K562 (cell line): Measurements from ENCODE around the gene NUP62. TPM values are rescaled to one million over a fixed set of nuclear protein-coding genes. Genes with fewer than 3 reads are reported as not detected.

Source experiments
- ASH1L ChIP-seq: fragments of 450-650 bp; IDR thresholded peaks from 2 replicates; pipeline ENCODE4 v1.6.1; 2018; ENCODE audit warnings: borderline replicate concordance, mild to moderate bottlenecking, low read depth; ENCODE audit not compliant: partially characterized antibody
- CEBPB ChIP-seq: fragments of 450-650 bp; IDR thresholded peaks from 2 replicates; pipeline ENCODE4 v1.6.1; 2016; ENCODE audit warnings: missing genetic modification characterization, missing compliant biosample characterization
- CTCF ChIP-seq, 3 experiments: IDR thresholded peaks in 2 of 3; conservative IDR thresholded peaks in 1 of 3; 2 replicates each; pipeline ENCODE4 v1.5.1; 2011 to 2012; ENCODE audit warnings: low read length in 3 of 3, mild to moderate bottlenecking in 3 of 3, control low read depth in 2 of 3, improper control_type of control experiment in 1 of 3, inconsistent platforms in 1 of 3, low read depth in 1 of 3, mixed read lengths in 1 of 3, moderate library complexity in 1 of 3; ENCODE audit not compliant: insufficient read depth in 2 of 3
- GABPA ChIP-seq: fragments of 200-800 bp; sonication (Bioruptor generic); conservative IDR thresholded peaks from 2 replicates; pipeline ENCODE4 v1.6.1; 2016; ENCODE audit warnings: low read depth, missing genetic modification characterization, missing compliant biosample characterization
- HMG20B ChIP-seq: fragments of 250-450 bp; sonication (Bioruptor Pico); IDR thresholded peaks from 2 replicates; pipeline ENCODE4 v1.5.0; 2021; ENCODE audit warnings: mild to moderate bottlenecking
- HSF4 ChIP-seq: fragments of 250-450 bp; sonication (Bioruptor Pico); IDR thresholded peaks from 2 replicates; pipeline ENCODE4 v2.1.2; 2022; ENCODE audit warnings: mild to moderate bottlenecking, moderate library complexity, borderline replicate concordance
- ILF3 ChIP-seq: fragments of 450-650 bp; IDR thresholded peaks from 2 replicates; pipeline ENCODE4 v1.6.1; 2018; ENCODE audit warnings: antibody characterized with exemption, mild to moderate bottlenecking, moderate library complexity, borderline replicate concordance
- ILK ChIP-seq: fragments of 450-650 bp; IDR thresholded peaks from 2 replicates; pipeline ENCODE4 v1.6.1; 2016; ENCODE audit warnings: missing genetic modification characterization, low read depth, mild to moderate bottlenecking, missing compliant biosample characterization, moderate library complexity, borderline replicate concordance
- IRF2 ChIP-seq: sonication (generic); formaldehyde crosslinking; IDR thresholded peaks from 2 replicates; pipeline ENCODE4 v1.8.1; 2022; ENCODE audit warnings: mild to moderate bottlenecking, missing genetic modification reagents
- JUNB ChIP-seq: fragments of 450-650 bp; formaldehyde crosslinking; conservative IDR thresholded peaks from 2 replicates; pipeline ENCODE4 v1.4.0; 2020; ENCODE audit warnings: mild to moderate bottlenecking
- KDM5B ChIP-seq: fragments of 200-600 bp; sonication (generic); IDR thresholded peaks from 2 replicates; pipeline ENCODE4 v1.6.1; 2012; ENCODE audit warnings: low read depth, mild to moderate bottlenecking, moderate library complexity, low read length, control low read depth, inconsistent platforms; ENCODE audit not compliant: insufficient replicate concordance
- NR0B1 ChIP-seq: fragments of 450-650 bp; IDR thresholded peaks from one replicate; pipeline ENCODE4 v1.6.1; 2018; ENCODE audit warnings: mild to moderate bottlenecking, moderate library complexity; ENCODE audit not compliant: partially characterized antibody
- STAT6 ChIP-seq: sonication (generic); formaldehyde crosslinking; IDR thresholded peaks from 2 replicates; pipeline ENCODE4 v1.8.1; 2023; ENCODE audit warnings: mild to moderate bottlenecking, missing genetic modification reagents
- TEAD4 ChIP-seq, 2 experiments: sonication (generic) in 1 of 2; formaldehyde crosslinking in 1 of 2; IDR thresholded peaks; 2 replicates each; pipeline versions ENCODE4 v1.6.1 to v1.8.0; 2012 to 2022; ENCODE audit warnings: borderline replicate concordance in 1 of 2, inconsistent platforms in 1 of 2, low read length in 1 of 2, mild to moderate bottlenecking in 1 of 2, missing genetic modification reagents in 1 of 2
- THRB ChIP-seq: fragments of 450-650 bp; formaldehyde crosslinking; conservative IDR thresholded peaks from 2 replicates; pipeline ENCODE4 v1.4.0; 2022; ENCODE audit warnings: mild to moderate bottlenecking, missing genetic modification characterization
- USF2 ChIP-seq: sonication (generic); formaldehyde crosslinking; IDR thresholded peaks from 2 replicates; pipeline ENCODE4 v1.5.0; 2020; ENCODE audit warnings: missing genetic modification reagents
- ZEB2 ChIP-seq: fragments of 450-650 bp; IDR thresholded peaks from 2 replicates; pipeline ENCODE4 v1.6.1; 2016
- ZNF707 ChIP-seq: fragments of 250-450 bp; sonication (Bioruptor Pico); conservative IDR thresholded peaks from 2 replicates; pipeline ENCODE4 v1.8.0; 2022; ENCODE audit warnings: inconsistent platforms, mild to moderate bottlenecking, moderate library complexity
- ZNF778 ChIP-seq: fragments of 450-650 bp; formaldehyde crosslinking; IDR thresholded peaks from 2 replicates; pipeline ENCODE4 v1.4.0; 2020; ENCODE audit warnings: mild to moderate bottlenecking, moderate library complexity
- polyA plus RNA-seq, 8 experiments: library from polyadenylated mRNA; depleted of rRNA in 4 of 8; stranded (reverse) in 5 of 8; unstranded in 3 of 8; fragments of >200 nt; fragmentation: Nextera tagmentation in 2 of 8; fragmentation: Illumina TruSeq in 1 of 8; extraction: Ambion mirVana in 2 of 8; extraction: Trizol in 1 of 8; gene quantifications; 2 replicates each; pipeline versions ENCODE4 v1.2.1 to v1.2.3, GENCODE V29; 2011 to 2014; ENCODE audit warnings: inconsistent platforms in 1 of 8, missing spikeins in 1 of 8
- total RNA-seq, 7 experiments: library from RNA; depleted of rRNA in 6 of 7; stranded (reverse); fragments of >200 nt in 6 of 7; fragmentation: Illumina TruSeq in 2 of 7; extraction: Trizol in 2 of 7; gene quantifications; 2 replicates each; pipeline versions ENCODE4 v1.2.1 to v1.2.3, GENCODE V29; 2011 to 2021; ENCODE audit warnings: low replicate concordance in 1 of 7

Gene NUP62
- total and polyA plus RNA-seq, 9 of the 15 experiments (the other 6 are each of a cell fraction or from before 2014, with no cell fraction given): 16.9 to 109 (median 66.0) TPM

GRCh38 chr19:49889687-49890348 is 39.5 kb downstream of the NUP62 start (continued):
- TF ChIP-seq HSF4 (CRISPR knock-in tag) (no peak), KDM5B (no peak), NR0B1 (no peak), ZEB2 (peak; percentile 79; the same call in 1 of the 2 replicates), STAT6 (CRISPR knock-in tag) (peak; percentile 99; the same call in 1 of the 2 replicates), USF2 (CRISPR knock-in tag) (peak; percentile 75), CEBPB (tag) (no peak), ILK (tag) (no peak), GABPA (tag) (peak; percentile 20; the same call in 1 of the 2 replicates), THRB (CRISPR knock-in tag) (no peak), JUNB (CRISPR knock-in tag) (no peak), CTCF (IDR thresholded peaks at IDR 0.05 in 2 of 3, conservative IDR thresholded peaks at IDR 0.05 in 1 of 3; ENCODE audit: insufficient read depth in 2 of 3, low read depth in 1 of 3, low read length in 3 of 3) (peak; percentile 89 to 94 (median 91)), ZNF778 (CRISPR knock-in tag) (no peak), TEAD4 (IDR thresholded peaks at IDR 0.05; ENCODE audit: low read length) (peak; percentile 77), TEAD4 (CRISPR knock-in tag; IDR thresholded peaks at IDR 0.05; ENCODE audit: borderline replicate concordance) (peak; percentile 97), ASH1L (no peak), ILF3 (no peak), HMG20B (CRISPR knock-in tag) (no peak), IRF2 (CRISPR knock-in tag) (0 out of 2 replicates have a peak, but pooled peaks have one; percentile 69), ZNF707 (no peak)
